Mesenchymal stem cell (in vitro differentiated cells and primary cell): Measurements from ENCODE around the gene SORCS1.
A peak's percentile ranks its signal among the peaks of the same experiment; 100 is the strongest.

Experiments used
- DNase-seq: peaks from one replicate; pipeline ENCODE4 v3.0.0-alpha.2; 2013
- H2AFZ ChIP-seq: one replicate; pipeline ENCODE4 v1.6.1; 2013; ENCODE audit warnings: low read depth, mild to moderate bottlenecking, control low read depth, inconsistent platforms, low read length, moderate library complexity
- H2AK5ac ChIP-seq: 2 replicates; pipeline ENCODE4 v1.6.1; 2013; ENCODE audit warnings: low read length, moderate library complexity, mild to moderate bottlenecking, inconsistent platforms; ENCODE audit not compliant: severe bottlenecking
- H2BK120ac ChIP-seq: one replicate; pipeline ENCODE4 v1.6.1; 2013; ENCODE audit warnings: low read depth, mild to moderate bottlenecking, inconsistent platforms, low read length, moderate library complexity
- H2BK12ac ChIP-seq, 2 experiments: one replicate each; pipeline ENCODE4 v1.6.1; 2013; ENCODE audit warnings: inconsistent platforms in 2 of 2, low read length in 2 of 2, mild to moderate bottlenecking in 2 of 2, moderate library complexity in 2 of 2, control low read depth in 1 of 2
- H2BK15ac ChIP-seq: one replicate; pipeline ENCODE4 v1.6.1; 2013; ENCODE audit warnings: mild to moderate bottlenecking, low read depth, inconsistent platforms; ENCODE audit not compliant: poor library complexity, severe bottlenecking
- H2BK5ac ChIP-seq: 2 replicates; pipeline ENCODE4 v1.6.1; 2013; ENCODE audit warnings: low read depth, mild to moderate bottlenecking, low read length, control low read depth, inconsistent platforms; ENCODE audit not compliant: poor library complexity, severe bottlenecking
- H3K14ac ChIP-seq, 2 experiments: one replicate each; pipeline ENCODE4 v1.6.1; 2013; ENCODE audit warnings: inconsistent platforms in 2 of 2, low read length in 2 of 2, control low read depth in 1 of 2, mild to moderate bottlenecking in 1 of 2, moderate library complexity in 1 of 2
- H3K18ac ChIP-seq, 2 experiments: one replicate each; pipeline ENCODE4 v1.6.1; 2013; ENCODE audit warnings: inconsistent platforms in 2 of 2, low read length in 2 of 2, control low read depth in 1 of 2, low read depth in 1 of 2, mild to moderate bottlenecking in 1 of 2
- H3K23ac ChIP-seq, 2 experiments: one replicate each; pipeline ENCODE4 v1.6.1; 2013; ENCODE audit warnings: inconsistent platforms in 2 of 2, low read length in 2 of 2, mild to moderate bottlenecking in 2 of 2, moderate library complexity in 2 of 2, control low read depth in 1 of 2
- H3K27ac ChIP-seq: 2 replicates; pipeline ENCODE4 v1.5.1; 2013; ENCODE audit warnings: mild to moderate bottlenecking, moderate library complexity, low read length, control low read depth, inconsistent platforms; ENCODE audit not compliant: poor library complexity, severe bottlenecking
- H3K27me3 ChIP-seq, 2 experiments: 2 replicates each; pipeline versions ENCODE4 v1.6.1 to v1.7.0; 2013; ENCODE audit warnings: low read length in 2 of 2, mild to moderate bottlenecking in 2 of 2, moderate library complexity in 2 of 2, control low read depth in 1 of 2, inconsistent platforms in 1 of 2; ENCODE audit not compliant: control insufficient read depth in 1 of 2, insufficient read depth in 1 of 2
- H3K36me3 ChIP-seq, 2 experiments: 2 replicates each; pipeline versions ENCODE4 v1.6.1 to v1.7.0; 2013; ENCODE audit warnings: low read length in 2 of 2, control low read depth in 1 of 2, inconsistent platforms in 1 of 2, low read depth in 1 of 2, mild to moderate bottlenecking in 1 of 2; ENCODE audit not compliant: insufficient read depth in 2 of 2, control insufficient read depth in 1 of 2
- H3K4ac ChIP-seq, 2 experiments: one replicate each; pipeline ENCODE4 v1.6.1; 2013; ENCODE audit warnings: inconsistent platforms in 2 of 2, low read length in 2 of 2, mild to moderate bottlenecking in 2 of 2, moderate library complexity in 2 of 2, control low read depth in 1 of 2, low read depth in 1 of 2
- H3K4me1 ChIP-seq: 2 replicates; pipeline ENCODE4 v1.6.1; 2013; ENCODE audit warnings: low read depth, low read length, control low read depth; ENCODE audit not compliant: control insufficient read depth, insufficient read depth
- H3K4me2 ChIP-seq: 2 replicates; pipeline ENCODE4 v1.6.1; 2013; ENCODE audit warnings: low read length, mild to moderate bottlenecking, inconsistent platforms; ENCODE audit not compliant: poor library complexity, severe bottlenecking
- H3K4me3 ChIP-seq, 2 experiments: 2 replicates each; pipeline versions ENCODE4 v1.5.1 to v1.7.0; 2013; ENCODE audit warnings: low read length in 2 of 2, mild to moderate bottlenecking in 2 of 2, control low read depth in 1 of 2, low read depth in 1 of 2; ENCODE audit not compliant: insufficient read depth in 1 of 2
- H3K79me1 ChIP-seq: replicated peaks from 2 replicates; pipeline ENCODE4 v1.6.1; 2013; ENCODE audit warnings: mild to moderate bottlenecking, control low read depth, low read length, inconsistent platforms; ENCODE audit not compliant: poor library complexity, severe bottlenecking
- H3K9ac ChIP-seq: 2 replicates; pipeline ENCODE4 v1.7.0; 2013; ENCODE audit warnings: mild to moderate bottlenecking, low read length, moderate library complexity
- H3K9me3 ChIP-seq: 2 replicates; pipeline ENCODE4 v1.7.0; 2013; ENCODE audit warnings: mild to moderate bottlenecking, low read length; ENCODE audit not compliant: control insufficient read depth
- H4K8ac ChIP-seq: one replicate; pipeline ENCODE4 v1.6.1; 2013; ENCODE audit warnings: inconsistent platforms, mild to moderate bottlenecking, low read length, moderate library complexity
- H4K91ac ChIP-seq: one replicate; pipeline ENCODE4 v1.6.1; 2013; ENCODE audit warnings: mild to moderate bottlenecking, low read length, inconsistent platforms
- WGBS: methylation state at CpG from one replicate; pipeline ENCODE4 v1.1.7; 2013; ENCODE audit warnings: mixed read lengths; 5-methylcytosine and 5-hydroxymethylcytosine counted together

SORCS1 gene

GRCh38 chr10:106577756-106578155 is 586.8 kb downstream of the SORCS1 start:
- no peak overlapping the region for H3K4me3 ChIP-seq
- peaks cover 3% of the 10 kb centered on the region for H3K4me1 ChIP-seq
- no peak overlapping the region for H3K9ac ChIP-seq
- WGBS, result 43% methylated on average over 1 of the region's 2 CpGs
- H3K23ac ChIP-seq, result no peak overlapping the region
- H2AK5ac ChIP-seq, result no peak overlapping the region
- no peak overlapping the region for H4K8ac ChIP-seq
- no peaks in the 10 kb centered on the region for H3K9me3 ChIP-seq
- no peak overlapping the region for H2BK15ac ChIP-seq
- H4K91ac ChIP-seq, result no peak overlapping the region
- no peak for DNase-seq
- no peak overlapping the region for H3K18ac ChIP-seq
- no peak overlapping the region for H2BK5ac ChIP-seq
- H2AFZ ChIP-seq, result no peak overlapping the region
- H3K14ac ChIP-seq, result no peak overlapping the region
- no peaks in the 10 kb centered on the region for H3K36me3 ChIP-seq
- H3K4ac ChIP-seq, result no peak overlapping the region
- H3K4me2 ChIP-seq, result no peak overlapping the region
- H3K27ac ChIP-seq, result no peak overlapping the region
- H3K27me3 ChIP-seq, result no peaks in the 10 kb centered on the region
- H3K79me1 ChIP-seq, result no peaks in the 10 kb centered on the region
- H2BK120ac ChIP-seq, result no peak overlapping the region
- no peak overlapping the region for H2BK12ac ChIP-seq

- Histone ChIP-seq H2BK12ac (no peak overlapping the region), H2AFZ (no peak overlapping the region), H2BK5ac (no peak overlapping the region), H3K27ac (no peak overlapping the region), H4K91ac (no peak overlapping the region), H2BK120ac (no peak overlapping the region), H3K27me3 (no peaks in the 10 kb centered on the region), H4K8ac (no peak overlapping the region), H3K9me3 (no peaks in the 10 kb centered on the region), H3K18ac (no peak overlapping the region), H3K9ac (no peak overlapping the region), H3K23ac (no peak overlapping the region), H3K4ac (no peak overlapping the region), H2AK5ac (no peak overlapping the region), H3K79me1 (no peaks in the 10 kb centered on the region), H3K4me2 (no peak overlapping the region), H3K36me3 (no peaks in the 10 kb centered on the region), H3K14ac (no peak overlapping the region), H2BK15ac (no peak overlapping the region), H3K4me3 (no peak overlapping the region), H3K4me1 (peaks cover 3% of the 10 kb centered on the region)
- DNase-seq, result peak; percentile 62
- 11% methylated on average over 7 of the region's 9 CpGs for whole genome bisulfite sequencing
These were observed 587.2 kb downstream of the SORCS1 start for GRCh38 chr10:106577266-106577665.

GRCh38 chr10:106576534-106576933 is 588.0 kb downstream of the SORCS1 start:
- Histone ChIP-seq H4K91ac (no peak overlapping the region), H3K9me3 (no peaks in the 10 kb centered on the region), H3K4ac (no peak overlapping the region), H3K18ac (no peak overlapping the region), H3K27me3 (no peaks in the 10 kb centered on the region), H2BK15ac (no peak overlapping the region), H2BK12ac (no peak overlapping the region), H2AFZ (no peak overlapping the region), H2BK5ac (no peak overlapping the region), H2BK120ac (no peak overlapping the region), H3K4me1 (peaks cover 3% of the 10 kb centered on the region), H2AK5ac (no peak overlapping the region), H3K79me1 (no peaks in the 10 kb centered on the region), H3K27ac (no peak overlapping the region), H3K4me2 (no peak overlapping the region), H3K14ac (no peak overlapping the region), H4K8ac (no peak overlapping the region), H3K23ac (no peak overlapping the region), H3K4me3 (no peak overlapping the region), H3K36me3 (no peaks in the 10 kb centered on the region), H3K9ac (no peak overlapping the region)
- WGBS, result 71% methylated on average over 2 of the region's 4 CpGs
- DNase-seq, result no peak

- no peaks in the 10 kb centered on the region for H3K79me1 ChIP-seq
- H3K27ac ChIP-seq, result no peak overlapping the region
- no peaks in the 10 kb centered on the region for H3K27me3 ChIP-seq
- H2AFZ ChIP-seq, result no peak overlapping the region
- no peak overlapping the region for H4K91ac ChIP-seq
- H3K36me3 ChIP-seq, result no peaks in the 10 kb centered on the region
- no peak overlapping the region for H2BK15ac ChIP-seq
- no peak overlapping the region for H2BK5ac ChIP-seq
- H2BK12ac ChIP-seq, result no peak overlapping the region
- WGBS, result 42% methylated on average over 4 of the region's 5 CpGs
- H3K9me3 ChIP-seq, result no peaks in the 10 kb centered on the region
- no peak overlapping the region for H2BK120ac ChIP-seq
- no peak overlapping the region for H3K9ac ChIP-seq
- H3K4me1 ChIP-seq, result peaks cover 3% of the 10 kb centered on the region
- H2AK5ac ChIP-seq, result no peak overlapping the region
- no peak overlapping the region for H3K4me2 ChIP-seq
- H4K8ac ChIP-seq, result no peak overlapping the region
- no peak overlapping the region for H3K4me3 ChIP-seq
- H3K18ac ChIP-seq, result no peak overlapping the region
- no peak overlapping the region for H3K23ac ChIP-seq
- H3K14ac ChIP-seq, result no peak overlapping the region
- H3K4ac ChIP-seq, result no peak overlapping the region
- no peak for DNase-seq
These were observed 591.4 kb downstream of the SORCS1 start for GRCh38 chr10:106573106-106573505.
